Omental fat pad (tissue), 4 donors: Measurements from ENCODE around the gene RSRP1. TPM values are rescaled to one million over a fixed set of nuclear protein-coding genes. Genes with fewer than 3 reads are reported as not detected.
A peak's percentile ranks its signal among the peaks of the same experiment; 100 is the strongest.
"Not testable (repeated sequence)": the region's sequence is repeated elsewhere in the genome, so short reads cannot be mapped to it uniquely, and the experiment has no call there.

Experiments used
- ATAC-seq: fragments of 150-250 bp; one replicate; pipeline ENCODE4 v1.9.1; 2016; ENCODE audit warnings: mild to moderate bottlenecking, moderate library complexity; ENCODE audit not compliant: low FRiP score
- DNase-seq: peaks from one replicate; pipeline ENCODE4 v3.0.0-alpha.2; 2019; ENCODE audit warnings: low spot score
- total RNA-seq, 4 donors: library from RNA; depleted of rRNA; stranded (reverse); fragments of >200 nt; gene quantifications; one replicate each; pipeline ENCODE4 v1.1.0, GENCODE V29; 2016
- TF ChIP-seq, protein P1 (sequence below), 3 donors: fragments of 450-650 bp; IDR thresholded peaks; one replicate each; pipeline ENCODE4 v1.5.1; 2016 to 2017; ENCODE audit warnings: antibody characterized with exemption in 3 of 3, mild to moderate bottlenecking in 3 of 3, moderate library complexity in 2 of 3

The RSRP1 gene
- total RNA-seq, 4 donors from 2014 or later = 98.7 to 236 (median 103) TPM

DNA sequence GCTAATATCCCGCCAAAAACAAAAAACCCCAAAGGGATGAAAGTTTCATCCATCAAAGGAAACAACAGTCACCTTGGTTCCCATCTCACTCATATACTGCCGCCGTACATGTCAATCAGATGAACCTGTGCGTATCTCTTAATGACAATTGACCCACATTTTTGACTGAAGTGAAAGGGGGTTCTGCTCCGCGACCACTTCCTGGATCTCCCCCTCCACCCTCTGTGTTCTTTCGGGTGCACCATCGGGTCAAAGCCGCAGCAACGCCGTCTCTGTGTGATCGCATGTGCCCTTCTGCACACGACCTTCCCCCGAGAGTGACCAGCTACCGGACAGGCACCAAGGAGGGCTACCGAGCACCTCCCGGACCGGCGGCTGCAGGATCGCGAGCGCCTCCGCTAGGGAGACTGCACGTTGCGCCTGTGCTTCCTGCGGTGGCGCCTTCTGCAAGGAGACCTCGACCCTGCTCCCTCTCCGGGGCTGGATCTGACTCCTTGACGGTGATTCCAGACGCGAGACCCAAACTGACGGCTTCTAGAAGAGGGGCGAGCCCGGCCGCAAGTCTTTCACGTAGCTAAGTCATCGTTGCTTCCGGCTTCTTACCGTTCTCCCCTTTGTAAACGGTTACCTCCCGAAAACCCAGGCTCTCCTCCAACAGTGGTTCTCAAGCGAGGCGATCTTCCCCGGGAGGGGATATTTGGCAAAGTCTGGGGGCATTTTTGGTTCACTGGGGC is 19.5 kb upstream of the RSRP1 start:
- ATAC-seq = peak; percentile 63
- DNase-seq = not testable (repeated sequence)

DNA sequence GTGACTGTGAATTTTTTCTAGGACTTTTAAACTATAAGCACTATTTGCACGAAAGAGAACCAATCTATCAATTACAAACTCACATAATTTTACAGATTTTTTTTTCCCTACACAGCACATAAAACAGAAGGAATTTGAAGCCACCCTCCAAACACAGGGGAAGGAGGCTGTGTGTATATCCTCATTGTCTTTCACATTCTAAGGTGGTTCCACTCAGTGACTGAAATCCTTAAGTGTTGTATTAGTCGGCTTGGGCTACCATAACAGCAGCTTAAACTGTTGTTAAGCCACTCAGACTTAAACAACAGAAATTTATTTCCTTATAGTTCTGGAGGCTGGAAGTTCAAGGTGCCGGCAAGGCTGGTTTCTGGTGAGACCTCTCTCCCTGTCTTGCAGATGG is 13.1 kb upstream of the RSRP1 start:
- ATAC-seq, DNase-seq: not testable (repeated sequence)

DNA sequence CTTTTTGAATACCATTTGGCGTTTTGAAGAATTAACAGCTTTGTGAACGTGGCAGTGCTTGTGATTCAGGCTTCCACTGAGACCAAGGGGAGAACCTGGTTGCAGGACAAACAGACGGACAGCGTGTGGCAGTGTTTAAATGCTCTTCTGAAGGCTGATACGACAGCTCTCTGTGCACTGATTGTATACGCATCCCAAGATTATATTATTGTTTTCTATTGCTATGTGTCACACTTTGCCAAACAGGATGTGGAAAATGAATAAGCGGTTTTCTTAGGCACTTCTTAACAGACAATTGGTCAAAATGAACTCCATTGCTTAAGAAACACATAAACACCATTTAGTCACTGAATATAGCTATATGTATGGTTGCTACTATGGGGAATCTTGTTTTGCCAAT is 12.6 kb upstream of the RSRP1 start:
- ATAC-seq, DNase-seq: not testable (repeated sequence)

DNA sequence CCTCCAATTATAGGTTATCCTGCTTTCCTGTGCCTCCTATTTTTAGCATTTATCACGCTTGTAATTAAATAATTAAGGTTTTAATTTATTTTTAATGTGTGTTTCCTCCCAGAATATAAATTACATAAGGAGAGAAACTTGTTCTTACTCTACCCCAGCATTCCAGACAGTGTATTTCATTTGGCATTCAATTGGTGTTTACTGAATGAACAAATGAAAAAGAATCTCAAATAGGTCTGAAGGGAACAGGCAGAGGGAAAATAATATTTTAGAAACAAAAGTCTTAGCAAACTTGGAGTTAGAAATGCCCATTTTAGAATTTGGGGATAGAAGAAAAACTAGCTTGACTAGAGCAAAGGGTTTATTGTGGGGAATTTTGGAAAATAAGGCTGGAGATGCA is 9.9 kb upstream of the RSRP1 start:
- DNase-seq (no peak), ATAC-seq (no peak)
- TF ChIP-seq, protein P1, sequence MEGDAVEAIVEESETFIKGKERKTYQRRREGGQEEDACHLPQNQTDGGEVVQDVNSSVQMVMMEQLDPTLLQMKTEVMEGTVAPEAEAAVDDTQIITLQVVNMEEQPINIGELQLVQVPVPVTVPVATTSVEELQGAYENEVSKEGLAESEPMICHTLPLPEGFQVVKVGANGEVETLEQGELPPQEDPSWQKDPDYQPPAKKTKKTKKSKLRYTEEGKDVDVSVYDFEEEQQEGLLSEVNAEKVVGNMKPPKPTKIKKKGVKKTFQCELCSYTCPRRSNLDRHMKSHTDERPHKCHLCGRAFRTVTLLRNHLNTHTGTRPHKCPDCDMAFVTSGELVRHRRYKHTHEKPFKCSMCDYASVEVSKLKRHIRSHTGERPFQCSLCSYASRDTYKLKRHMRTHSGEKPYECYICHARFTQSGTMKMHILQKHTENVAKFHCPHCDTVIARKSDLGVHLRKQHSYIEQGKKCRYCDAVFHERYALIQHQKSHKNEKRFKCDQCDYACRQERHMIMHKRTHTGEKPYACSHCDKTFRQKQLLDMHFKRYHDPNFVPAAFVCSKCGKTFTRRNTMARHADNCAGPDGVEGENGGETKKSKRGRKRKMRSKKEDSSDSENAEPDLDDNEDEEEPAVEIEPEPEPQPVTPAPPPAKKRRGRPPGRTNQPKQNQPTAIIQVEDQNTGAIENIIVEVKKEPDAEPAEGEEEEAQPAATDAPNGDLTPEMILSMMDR (IDR thresholded peaks at IDR 0.05) = no peak

DNA sequence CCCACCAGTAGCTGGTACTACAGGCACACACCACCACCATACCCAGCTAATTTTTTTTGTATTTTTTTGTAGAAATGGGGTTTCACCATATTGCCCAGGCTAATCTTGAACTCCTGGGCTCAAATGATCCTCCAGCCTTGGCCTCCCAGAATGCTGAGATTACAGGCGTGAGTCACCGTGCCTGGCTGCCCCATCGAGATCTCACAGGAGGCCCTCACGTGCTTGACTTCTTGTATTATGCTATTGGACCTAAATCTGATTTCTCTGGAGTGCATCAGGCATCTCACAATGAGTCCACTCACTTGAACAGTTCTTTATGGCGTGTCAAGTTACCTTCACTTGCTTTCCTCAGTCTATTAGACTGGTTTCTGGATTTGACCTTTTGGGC is 9.3 kb upstream of the RSRP1 start:
- no peak for DNase-seq
- TF ChIP-seq, protein P1 (IDR thresholded peaks at IDR 0.05) = no peak
- ATAC-seq = no peak

DNA sequence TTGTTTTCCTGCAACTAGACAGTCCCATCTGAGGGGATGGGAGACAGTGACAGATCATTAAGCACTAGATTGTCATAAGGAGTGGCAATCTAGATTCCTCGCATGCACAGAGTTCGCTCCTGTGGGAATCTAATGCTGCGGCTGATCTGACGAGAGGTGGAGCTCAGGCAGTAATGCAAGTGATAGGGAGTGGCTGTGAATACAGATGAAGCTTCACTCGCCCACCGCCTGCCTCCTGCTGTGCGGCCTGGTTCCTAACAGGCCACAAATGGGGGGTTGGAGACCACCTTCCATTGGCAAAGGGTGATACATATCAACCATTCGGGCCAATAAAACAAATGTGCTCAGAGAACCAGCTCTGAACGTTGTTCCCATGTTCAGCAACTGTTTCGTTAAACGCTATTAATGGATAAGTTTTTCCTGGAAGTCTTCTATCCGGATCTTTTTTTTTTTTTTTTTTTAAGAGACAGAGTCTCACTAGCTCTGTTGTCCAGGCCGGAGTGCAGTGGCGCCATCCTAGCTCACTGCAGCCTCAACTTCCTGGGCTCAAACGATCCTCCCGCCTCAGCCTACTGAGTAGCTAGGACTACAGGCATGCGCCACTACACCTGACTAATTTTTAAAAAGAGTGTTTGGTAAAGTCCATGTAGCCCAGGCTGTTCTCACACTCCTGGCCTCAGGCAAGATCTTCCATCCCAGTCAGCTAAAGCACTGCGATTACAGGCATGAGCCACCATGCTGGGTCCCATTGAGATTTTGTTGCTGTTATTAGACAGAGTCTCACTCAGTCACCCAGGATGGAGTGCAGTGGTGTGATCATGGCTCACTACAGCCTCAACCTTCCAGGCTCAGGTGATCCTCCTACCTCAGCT is 8.7 kb upstream of the RSRP1 start:
- ATAC-seq = no peak
- TF ChIP-seq, protein P1 (IDR thresholded peaks at IDR 0.05) = no peak
- DNase-seq = no peak

DNA sequence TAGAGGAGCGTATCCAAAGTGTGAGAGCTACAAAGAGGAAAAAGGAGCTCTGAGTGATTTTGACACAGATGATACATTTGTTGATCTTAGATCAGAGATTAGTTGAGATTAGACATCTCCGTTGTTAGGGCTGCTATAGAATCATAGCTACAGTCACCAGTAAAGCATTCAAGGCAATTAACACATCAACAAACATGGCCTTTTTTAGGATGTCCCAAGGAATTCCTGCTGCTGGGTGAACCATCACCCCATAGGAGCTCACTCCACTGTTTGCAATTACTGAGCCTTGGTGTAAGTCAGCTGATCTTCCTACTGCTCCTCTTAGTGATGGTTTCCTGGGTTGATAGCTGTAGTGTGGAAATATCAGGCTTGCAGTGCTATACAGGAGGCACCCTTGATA is 6.7 kb upstream of the RSRP1 start:
- DNase-seq = no peak
- TF ChIP-seq, protein P1 (IDR thresholded peaks at IDR 0.05) = no peak
- ATAC-seq = peak; percentile 22

DNA sequence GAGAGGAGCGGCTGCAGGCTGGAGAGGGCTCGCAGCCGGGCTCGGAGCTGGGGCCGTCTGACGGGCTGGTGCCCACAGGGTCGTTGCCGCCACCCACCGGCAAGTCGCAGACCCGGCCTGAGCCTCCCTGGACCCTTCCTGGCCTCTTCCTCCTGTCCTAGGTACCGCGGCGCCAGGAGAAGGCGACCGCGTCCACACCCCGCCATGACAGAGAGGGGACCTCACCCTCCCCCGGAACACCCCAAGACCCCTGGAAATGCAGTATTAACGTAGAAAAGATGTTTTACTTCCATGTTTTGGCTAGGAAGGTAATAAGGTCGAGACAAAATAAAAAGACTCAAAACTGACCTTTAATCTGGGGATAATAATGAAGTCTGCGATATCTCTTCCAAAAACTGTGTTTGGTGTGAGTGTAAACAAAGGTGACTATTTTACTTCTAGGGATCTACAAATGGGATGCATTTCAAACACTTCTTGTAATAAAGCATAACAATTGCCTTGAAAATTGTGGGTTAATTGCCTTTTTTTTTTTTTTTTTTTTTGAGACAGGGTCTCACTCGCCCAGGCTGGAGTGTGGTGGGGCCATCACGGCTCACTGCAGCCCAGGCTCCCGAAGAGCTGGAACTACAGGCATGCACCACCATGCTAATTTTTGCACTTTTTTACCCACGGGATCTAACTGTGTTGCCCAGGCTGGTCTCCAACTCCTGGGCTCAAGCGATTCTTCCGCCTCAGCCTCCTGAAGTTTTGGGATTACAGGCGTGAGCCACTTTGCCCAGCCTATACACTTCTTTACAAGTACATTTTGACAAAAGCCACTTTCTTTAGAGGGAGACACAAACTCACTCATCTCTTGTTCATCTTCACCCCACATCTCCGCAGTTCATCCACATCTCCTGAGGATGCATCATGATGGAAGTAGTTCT is 838 bp upstream of the RSRP1 start:
- DNase-seq = no peak
- TF ChIP-seq, protein P1 (IDR thresholded peaks at IDR 0.05) = no peak
- no peak for ATAC-seq
